MV-4-11 (cell line): ENCODE results near the gene CDC25B.
"Not testable (repeated sequence)": the region's sequence is repeated elsewhere in the genome, so short reads cannot be mapped to it uniquely, and the experiment has no call there.

ENCODE experiments used
- DNase-seq: peaks from one replicate; lab custom pipeline; 2025; lab: John Stamatoyannopoulos, UW

CDC25B gene

DNA sequence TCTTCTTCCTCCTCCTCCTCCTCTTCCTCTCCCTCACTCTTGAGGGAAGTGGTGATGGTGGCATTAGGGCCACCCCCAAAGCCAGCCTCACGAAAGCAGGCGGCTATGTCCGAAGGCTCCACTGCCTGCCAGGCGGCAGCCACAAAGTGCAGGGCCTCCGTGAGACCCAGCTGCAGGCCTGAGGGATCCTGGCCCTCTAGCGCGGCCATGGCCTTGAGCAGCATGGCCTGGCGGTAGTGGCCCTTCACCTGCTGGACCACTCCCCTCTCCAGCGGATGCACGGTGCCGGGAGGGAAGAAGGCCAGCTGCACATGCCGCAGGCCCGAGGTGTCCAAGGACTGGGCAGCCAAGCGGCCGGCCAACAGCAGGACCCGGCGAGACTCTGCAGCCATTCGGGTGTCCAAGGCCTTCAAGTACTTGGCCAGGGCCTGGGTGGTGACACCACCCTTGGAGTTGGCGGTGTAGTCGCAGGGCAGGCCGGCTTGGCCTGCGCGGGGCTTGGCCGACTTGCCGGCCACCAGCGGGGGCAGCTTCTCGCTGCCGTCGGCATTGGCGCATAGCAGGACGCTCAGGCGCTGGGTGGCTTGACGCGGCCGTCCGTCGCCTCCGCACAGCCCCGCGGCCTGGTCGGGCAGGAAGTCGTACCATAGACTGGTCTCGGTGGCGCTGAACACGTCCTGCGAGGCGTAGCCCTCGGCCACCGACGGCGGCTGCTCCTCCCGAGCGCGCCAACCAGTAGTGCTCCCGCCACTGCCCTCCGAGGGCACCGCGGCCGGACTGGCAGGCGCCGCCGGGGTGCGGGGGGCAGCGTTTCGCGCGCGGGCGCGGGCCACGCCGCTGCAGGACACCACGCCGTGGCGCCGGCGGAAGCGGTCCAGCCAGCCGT lies 10.6 kb upstream of the CDC25B start:
- DNase-seq: no peak

DNA sequence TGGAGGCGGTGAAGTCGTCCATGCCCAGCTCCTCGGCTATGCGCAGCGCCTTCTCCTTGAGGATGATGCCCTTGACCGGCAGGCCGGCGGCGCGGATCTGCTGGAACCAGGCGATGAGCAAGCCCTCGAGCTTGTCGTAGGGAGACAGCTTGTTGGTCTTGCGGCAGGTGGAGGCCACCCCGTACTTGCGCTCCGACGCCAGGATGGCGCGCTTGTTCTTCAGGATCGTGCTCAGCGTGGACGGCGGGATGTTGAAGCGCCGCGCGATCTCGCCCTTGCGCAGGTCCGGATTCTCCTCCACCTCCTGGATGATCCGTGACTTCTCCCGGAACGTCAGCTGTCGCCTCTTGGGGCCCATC lies 10.0 kb upstream of the CDC25B start:
- peak; percentile 20 for DNase-seq

DNA sequence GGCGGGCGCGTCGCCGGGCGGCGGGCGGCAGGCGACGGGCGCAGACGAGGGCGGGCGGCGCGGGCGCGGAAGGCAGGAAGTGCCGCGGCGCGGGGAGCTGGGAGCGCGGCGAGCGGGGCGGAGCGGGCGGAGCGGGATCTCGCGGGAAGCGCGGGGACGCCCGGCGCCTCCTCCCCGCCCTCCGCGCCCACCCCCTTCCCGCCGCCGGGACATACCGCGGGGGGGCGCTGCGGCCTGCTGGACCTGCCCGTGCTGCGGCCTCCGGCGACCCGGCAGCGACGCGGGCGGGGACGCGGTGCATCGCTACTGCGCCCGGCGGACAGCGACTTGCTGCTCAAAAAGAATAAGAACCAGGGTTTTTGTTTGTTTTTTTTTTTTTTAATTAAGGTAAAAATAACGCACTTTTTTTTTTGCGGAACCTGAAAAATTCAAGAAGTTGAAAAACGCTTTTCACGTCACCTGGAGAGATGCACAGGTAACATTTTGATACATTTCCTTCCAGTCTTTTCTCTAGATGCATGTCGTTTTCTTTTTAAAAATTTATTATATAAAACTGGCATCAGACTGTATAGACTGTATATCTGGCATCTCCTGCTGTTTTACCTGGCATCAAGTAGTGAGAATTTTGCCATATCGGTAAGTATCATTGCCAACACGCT lies 9.3 kb upstream of the CDC25B start, which contains the start of gene CENPB:
Gene CENPB (minus strand): TSS at position 76 of the 659 bp plus-strand sequence. CDS start 257 bp downstream, outside the sequence.
- peak; percentile 78 for DNase-seq

DNA sequence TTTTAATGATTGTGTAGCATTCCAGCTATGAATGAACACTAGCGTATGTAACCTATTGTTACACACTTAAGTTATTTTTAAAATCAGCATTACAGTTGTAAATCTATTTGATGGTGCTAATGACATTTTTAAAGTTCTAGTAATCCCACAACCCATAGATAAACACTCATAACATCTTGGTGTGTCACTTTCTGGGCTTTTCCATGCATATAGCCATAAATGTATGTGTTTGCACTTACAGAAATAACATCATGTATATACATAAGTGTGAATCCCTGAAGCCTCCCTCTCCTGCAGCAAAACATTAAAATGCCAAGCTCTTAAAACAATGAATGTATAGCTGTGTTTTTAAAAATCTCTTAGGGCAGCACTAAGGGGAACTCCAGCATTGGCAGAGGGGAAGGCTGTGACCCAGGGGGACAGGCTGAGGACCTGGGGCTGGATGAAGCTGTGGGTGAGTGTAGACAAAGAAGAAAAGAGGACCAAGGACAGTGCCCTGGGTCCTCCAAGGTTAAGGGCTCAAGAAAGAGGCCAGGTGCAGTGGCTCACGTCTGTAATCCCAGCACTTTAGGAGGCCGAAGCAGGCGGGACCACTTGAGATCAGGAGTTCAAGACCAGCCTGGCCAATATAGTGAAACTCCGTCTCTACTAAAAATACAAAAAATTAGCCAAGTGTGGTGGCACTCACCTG lies 8.6 kb upstream of the CDC25B start:
- DNase-seq: no peak

DNA sequence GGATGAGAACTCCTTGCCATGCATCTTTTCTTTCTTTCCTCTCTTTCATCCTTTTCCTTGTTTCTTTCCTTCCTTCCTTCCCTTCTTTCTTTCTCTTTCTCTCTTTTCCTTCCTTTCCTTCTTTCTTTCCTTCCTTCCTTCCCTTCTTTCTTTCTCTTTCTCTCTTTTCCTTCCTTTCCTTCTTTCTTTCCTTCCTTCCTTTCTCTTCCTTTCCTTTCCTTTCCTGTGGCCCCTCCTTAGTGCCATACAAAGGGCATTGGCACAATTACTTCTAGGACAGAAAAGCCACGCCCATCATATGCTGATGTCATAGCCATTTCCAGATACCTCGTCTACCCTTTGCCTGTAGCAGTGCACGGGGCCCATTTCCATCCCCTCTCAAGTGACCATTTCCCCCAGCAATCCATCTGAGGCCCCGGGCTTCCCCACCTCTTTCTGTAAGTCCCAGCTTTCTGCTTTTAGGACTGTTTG lies 7.4 kb upstream of the CDC25B start:
- DNase-seq: no peak

DNA sequence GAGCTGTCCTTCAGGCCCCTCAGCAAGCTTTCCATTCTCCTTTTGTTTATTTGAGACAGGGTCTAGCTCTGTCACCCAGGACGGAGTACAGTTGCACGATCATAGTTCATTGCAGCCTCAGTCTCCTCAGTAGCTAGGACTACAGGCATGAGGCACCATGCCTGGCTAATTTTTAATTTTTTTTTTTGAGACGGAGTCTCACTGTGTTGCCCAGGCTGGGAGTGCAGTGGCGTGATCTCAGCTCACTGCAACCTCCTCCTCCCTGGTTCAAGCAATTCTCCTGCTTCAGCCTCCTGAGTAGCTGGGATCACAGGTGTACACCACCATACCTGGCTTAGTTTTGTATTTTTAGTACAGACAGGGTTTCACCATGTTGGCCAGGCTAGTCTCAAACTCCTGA lies 6.9 kb upstream of the CDC25B start:
- DNase-seq: not testable (repeated sequence)

DNA sequence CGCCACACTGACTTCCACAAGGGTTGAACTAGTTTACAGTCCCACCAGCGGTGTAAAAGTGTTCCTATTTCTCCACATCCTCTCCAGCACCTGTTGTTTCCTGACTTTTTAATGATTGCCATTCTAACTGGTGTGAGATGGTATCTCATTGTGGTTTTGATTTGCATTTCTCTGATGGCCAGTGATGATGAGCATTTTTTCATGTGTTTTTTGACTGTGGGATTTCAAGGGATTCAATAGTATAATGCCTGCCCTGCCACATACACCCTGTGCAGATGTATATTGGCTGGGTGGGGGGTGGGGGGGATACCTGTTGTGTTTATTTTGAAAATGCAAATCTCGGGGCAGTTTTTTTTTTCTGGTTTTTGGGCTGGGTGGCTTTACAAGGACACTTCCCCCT lies 1.9 kb upstream of the CDC25B start:
- not testable (repeated sequence) for DNase-seq

DNA sequence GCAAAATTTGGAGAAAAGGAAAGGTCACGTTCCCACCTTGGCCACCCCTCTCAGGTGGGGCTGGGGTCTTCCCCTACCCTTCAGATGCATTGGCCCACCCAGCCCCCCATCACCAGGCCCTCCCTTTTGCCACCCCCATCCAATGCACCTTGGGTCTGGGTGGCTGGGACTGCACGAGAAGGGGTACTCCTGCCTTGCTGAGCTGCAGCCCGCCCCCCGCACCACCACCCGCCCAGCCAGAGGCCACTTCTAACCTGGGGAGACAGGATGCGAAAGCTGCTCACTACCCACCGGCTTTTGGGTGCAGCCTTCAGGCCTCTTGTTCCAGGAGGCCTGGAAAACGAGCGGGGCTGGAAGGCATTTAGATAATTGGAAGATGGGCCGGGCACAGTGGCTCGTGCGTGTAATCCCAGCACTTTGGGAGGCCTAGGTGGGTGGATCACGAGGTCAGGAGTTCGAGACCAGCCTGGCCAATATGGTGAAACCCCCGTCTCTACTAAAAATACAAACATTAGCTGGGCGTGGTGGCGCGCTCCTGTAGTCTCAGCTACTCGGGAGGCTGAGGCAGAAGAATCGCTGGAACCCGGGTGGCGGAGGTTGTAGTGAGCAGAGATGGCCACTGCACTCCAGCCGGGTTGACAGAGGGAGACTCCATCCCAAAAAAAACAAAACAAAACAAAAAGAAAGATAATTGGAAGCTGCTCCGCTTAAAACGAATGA lies 1.2 kb upstream of the CDC25B start:
- no peak for DNase-seq

DNA sequence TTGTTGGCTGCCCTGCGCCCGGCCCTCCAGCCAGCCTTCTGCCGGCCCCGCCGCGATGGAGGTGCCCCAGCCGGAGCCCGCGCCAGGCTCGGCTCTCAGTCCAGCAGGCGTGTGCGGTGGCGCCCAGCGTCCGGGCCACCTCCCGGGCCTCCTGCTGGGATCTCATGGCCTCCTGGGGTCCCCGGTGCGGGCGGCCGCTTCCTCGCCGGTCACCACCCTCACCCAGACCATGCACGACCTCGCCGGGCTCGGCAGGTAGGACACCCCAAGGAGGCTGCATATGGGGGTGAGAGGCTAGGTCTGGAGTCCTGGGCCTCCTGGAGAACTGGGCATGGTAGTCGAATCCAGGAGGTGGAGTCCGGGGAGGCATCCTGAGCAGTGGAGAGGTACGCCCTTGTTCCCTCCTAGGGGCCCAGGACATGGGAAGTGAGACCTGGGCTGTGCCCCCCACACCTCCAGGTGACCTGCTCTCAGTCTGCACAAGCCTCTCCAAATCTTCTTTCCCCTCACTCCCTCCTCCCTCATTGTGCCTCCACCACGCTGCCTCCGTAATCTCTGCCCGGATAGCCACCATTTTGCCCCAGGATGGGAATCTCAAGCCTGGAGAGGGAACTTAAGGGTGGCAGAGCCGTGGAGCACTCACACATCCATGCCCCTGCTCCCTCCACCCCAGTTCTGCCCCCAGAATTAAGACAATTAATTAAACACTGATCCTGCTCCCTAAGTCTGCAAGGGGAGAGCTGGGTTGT lies 541 bp downstream of the CDC25B start:
- no peak for DNase-seq

DNA sequence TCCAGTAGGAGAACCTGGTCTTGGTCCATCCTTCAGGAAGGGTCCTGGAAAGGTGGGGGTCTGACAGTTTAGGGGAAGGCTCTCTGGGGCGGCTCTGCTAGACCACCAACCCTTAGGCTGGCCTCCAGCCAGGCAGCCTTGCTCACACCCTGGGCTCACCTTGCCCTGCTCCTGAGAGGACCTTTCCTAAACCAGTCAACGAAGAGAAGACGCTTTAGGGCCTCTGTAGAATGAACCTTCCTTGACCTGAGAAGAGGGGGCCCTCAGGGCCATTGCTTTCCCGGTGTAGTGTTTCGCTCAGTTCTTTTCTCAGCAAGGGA lies 1.1 kb downstream of the CDC25B start:
- DNase-seq: no peak

DNA sequence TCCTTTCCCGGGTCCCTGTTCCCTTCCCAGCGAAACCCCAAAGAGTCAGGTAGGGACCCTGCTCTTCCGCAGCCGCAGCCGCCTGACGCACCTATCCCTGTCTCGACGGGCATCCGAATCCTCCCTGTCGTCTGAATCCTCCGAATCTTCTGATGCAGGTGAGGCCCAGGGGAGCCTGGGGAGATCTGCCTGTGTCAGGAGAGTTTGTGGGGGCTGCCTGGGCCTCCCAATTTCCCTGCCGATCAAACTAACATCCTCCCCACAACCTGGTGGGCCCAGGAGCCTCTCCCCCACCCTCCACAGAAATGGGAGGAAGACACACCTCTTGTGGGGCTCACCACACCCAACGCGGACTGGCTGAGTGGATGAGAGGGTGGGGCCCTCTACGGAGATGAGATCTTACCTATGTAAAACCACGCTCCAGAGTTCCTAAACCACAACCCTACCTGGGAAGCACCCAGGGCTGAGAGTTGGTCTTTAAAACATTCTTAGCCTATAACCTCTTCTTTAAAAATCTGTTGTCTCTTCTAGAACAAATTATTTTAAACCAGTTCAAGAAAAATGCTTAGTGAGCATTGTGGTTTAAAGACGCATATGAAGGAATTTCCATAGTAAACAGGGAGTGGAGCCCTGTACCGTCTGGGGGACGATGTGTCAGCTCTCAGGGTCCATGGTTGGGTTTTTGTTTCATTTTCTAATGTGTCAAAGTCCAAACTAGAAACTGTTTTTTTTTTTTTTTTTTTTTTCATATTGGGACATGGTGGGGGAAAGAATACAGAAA lies 1.7 kb downstream of the CDC25B start:
- no peak for DNase-seq

DNA sequence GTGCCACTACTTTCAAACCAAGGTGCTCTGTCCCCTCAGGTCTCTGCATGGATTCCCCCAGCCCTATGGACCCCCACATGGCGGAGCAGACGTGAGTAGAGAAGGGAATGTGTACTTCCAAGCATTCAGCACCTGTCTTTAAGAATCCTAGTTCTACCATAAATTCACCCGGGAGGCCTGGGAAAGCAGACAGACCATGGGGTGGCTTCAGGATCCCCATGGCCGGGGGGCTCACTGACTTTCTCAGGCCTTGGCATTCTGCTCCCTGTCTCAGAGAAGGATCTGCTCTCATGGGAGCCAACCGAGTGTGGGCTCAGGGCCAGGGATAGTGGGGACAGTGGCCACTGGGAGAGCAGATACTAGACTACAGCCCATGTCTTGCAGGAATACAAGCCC lies 2.3 kb downstream of the CDC25B start:
- no peak for DNase-seq

DNA sequence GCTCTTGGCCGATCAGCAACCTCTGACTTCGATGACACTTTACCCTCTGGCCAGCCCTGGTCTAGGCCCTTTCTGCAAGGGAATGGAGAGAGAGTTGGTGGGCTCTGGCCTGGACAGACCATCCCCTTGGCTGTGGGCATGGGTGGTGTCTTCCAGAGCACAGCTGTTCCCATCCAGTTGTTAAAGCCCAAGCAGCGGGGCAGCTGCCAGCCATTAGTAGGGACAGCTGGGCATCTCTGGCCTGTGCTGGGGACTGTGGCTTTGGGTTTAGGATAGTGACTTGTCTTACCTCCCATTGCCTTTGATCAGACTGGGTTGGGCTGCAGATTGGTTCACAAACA lies 2.8 kb downstream of the CDC25B start:
- DNase-seq: no peak

DNA sequence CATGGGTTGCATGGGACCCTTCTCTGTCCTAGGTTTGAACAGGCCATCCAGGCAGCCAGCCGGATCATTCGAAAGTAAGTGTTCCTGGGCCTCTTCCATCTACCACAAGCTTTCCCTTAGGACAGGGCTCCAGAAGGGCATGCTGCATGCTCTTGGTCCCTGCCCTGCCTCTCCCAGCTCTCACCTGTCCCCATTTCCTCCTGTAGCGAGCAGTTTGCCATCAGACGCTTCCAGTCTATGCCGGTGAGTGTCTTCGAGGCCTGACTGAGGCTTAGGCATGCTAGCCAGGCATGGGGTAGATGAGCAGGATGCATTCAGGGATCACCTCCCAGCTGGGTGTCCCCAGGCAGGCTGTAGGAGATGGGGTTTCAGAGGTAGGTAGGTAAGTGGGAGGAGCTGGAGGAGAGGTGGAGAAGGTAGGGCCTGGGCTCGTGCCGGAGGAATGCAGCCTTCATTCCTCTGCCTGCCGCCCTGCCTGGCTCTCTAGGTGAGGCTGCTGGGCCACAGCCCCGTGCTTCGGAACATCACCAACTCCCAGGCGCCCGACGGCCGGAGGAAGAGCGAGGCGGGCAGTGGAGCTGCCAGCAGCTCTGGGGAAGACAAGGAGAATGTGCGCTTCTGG lies 4.3 kb downstream of the CDC25B start:
- DNase-seq: no peak

DNA sequence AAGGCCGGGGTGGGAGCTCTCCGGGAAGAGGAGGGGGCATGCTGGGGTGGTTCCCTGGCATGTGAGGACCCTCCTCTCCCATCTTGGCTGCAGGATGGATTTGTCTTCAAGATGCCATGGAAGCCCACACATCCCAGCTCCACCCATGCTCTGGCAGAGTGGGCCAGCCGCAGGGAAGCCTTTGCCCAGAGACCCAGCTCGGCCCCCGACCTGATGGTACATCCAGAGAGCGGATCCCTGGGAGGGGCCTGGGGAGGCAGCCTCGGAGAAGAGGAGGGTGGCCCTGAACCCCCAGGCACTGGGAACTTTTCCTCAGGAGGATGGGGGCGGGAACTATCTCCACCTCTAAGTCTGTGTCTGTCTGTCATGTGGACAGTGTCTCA lies 4.8 kb downstream of the CDC25B start:
- DNase-seq: no peak

DNA sequence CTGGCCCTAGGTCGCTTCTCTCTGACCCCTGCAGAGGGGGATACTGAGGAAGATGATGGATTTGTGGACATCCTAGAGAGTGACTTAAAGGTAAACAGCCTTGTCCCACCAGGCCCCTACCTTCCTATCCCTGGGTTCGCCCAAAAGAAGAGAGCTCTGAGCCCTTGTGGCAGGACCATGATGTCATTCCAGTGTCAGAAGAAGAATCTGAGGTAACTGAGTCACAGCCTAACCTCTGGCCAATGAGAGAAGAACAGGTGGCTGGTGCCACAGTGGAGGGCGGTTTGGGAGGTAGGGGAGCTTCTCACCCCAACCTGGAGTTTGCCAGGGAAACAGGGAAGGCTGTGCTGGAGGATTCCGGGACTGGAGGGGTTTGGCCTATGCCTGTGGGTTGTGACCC lies 5.2 kb downstream of the CDC25B start:
- DNase-seq: no peak

DNA sequence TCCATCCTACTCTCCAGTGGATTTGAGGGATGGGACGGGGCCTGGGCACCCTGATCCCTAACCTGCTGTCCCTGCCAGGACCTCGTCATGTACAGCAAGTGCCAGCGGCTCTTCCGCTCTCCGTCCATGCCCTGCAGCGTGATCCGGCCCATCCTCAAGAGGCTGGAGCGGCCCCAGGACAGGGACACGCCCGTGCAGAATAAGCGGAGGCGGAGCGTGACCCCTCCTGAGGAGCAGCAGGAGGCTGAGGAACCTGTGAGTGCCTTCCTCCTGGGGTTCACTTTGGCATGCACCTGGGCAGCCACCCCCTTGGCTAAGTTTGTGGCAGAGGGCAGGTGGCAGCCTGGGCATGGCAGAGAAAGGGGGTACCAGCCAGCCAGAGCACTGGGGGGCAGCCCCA lies 5.7 kb downstream of the CDC25B start:
- DNase-seq: no peak

DNA sequence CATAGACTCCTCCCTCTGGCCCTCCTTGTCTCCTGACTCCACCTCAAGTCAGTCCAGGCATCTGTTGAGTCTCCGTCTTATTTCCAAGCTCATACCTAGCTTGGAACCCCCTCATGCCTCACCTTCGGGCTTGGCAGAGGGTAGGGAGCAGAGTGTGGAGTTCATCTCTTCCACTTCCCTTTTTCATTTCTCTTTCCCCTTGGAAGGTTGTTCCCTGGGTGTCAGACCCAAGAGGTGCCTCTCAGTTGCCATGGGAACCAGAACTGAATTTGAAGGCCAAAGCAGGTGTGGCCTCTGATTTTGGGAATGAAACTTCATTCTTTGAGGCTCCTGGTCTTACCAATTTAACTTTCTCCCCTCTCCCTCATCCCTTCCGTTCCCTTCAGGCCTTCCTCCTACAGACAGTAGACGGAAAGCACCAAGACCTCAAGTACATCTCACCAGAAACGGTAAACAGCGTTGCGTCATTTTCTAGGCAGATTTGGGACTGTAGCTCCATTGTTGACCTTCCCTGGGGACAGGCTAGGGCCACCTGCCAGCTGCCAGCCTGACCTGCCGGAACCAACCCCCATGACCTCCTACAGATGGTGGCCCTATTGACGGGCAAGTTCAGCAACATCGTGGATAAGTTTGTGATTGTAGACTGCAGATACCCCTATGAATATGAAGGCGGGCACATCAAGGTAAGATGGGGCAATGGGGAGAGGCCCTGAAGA lies 6.6 kb downstream of the CDC25B start:
- no peak for DNase-seq

DNA sequence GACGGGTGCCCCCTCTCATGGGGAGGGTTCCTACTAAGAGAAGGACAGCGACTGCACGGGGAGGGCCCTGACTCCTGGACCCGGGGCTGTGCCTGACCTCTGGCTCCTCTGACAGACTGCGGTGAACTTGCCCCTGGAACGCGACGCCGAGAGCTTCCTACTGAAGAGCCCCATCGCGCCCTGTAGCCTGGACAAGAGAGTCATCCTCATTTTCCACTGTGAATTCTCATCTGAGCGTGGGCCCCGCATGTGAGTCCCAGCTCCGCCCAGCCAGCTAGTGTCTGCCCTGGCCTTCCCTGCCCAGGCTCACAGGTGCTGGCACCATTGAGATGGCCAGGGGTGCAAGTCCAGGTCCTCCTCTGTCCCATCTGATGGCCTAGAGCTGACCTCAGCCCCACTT lies 7.2 kb downstream of the CDC25B start:
- DNase-seq: no peak

DNA sequence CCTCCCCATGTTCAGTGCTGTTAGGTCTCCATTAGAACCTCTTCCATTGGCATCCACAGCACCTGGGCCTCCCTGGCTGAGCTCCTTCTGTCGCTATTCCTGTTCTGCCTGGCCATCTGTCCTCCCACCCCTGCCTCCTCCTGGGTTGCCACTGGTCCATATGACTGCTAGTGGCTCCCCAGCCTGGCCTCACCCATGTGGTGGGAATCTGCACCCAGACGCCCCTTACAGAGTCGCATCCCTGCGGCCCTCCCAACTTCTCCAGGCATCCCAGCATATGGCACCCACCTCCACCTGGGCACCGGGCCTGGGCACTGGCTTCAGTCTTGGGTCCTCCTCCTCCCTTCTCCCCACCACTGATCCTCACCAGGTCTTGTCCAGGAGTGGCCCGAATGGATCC lies 7.7 kb downstream of the CDC25B start:
- DNase-seq: no peak
